Small intestine (tissue), 7 donors: Measurements from ENCODE around the gene KCTD6. TPM values are rescaled to one million over a fixed set of nuclear protein-coding genes. Genes with fewer than 3 reads are reported as not detected.
A peak's percentile ranks its signal among the peaks of the same experiment; 100 is the strongest.

Source experiments
- DNase-seq, 2 donors: peaks; one replicate each; pipeline versions ENCODE4 v3.0.0 to v3.0.0-alpha.2; 2013
- FAIRE-seq: peaks from 2 replicates; lab custom pipeline; 2012; peaks lifted over from hg19 to GRCh38; lab: Jason Lieb, UNC
- H3K27ac ChIP-seq, 3 donors: one replicate each; pipeline ENCODE4 v1.5.1; 2013; ENCODE audit warnings: low read length in 2 of 3, mild to moderate bottlenecking in 2 of 3, control low read depth in 1 of 3, inconsistent platforms in 1 of 3, low read depth in 1 of 3, moderate library complexity in 1 of 3
- H3K27me3 ChIP-seq, 3 donors: one replicate each; pipeline ENCODE4 v1.6.1; 2013; ENCODE audit warnings: low read length in 3 of 3, inconsistent platforms in 1 of 3; ENCODE audit not compliant: control insufficient read depth in 3 of 3, insufficient read depth in 3 of 3
- H3K36me3 ChIP-seq, 3 donors: one replicate each; pipeline ENCODE4 v1.6.1; 2013; ENCODE audit warnings: low read length in 3 of 3, inconsistent platforms in 1 of 3, low read depth in 1 of 3, mild to moderate bottlenecking in 1 of 3, moderate library complexity in 1 of 3; ENCODE audit not compliant: control insufficient read depth in 3 of 3, insufficient read depth in 2 of 3
- H3K4me1 ChIP-seq, 3 donors: one replicate each; pipeline ENCODE4 v1.6.1; 2013; ENCODE audit warnings: low read length in 2 of 3, inconsistent platforms in 1 of 3, low read depth in 1 of 3, mild to moderate bottlenecking in 1 of 3, moderate library complexity in 1 of 3; ENCODE audit not compliant: control insufficient read depth in 3 of 3, insufficient read depth in 2 of 3
- H3K4me3 ChIP-seq, 3 donors: one replicate each; pipeline ENCODE4 v1.5.1; 2013; ENCODE audit warnings: low read length in 3 of 3, control low read depth in 1 of 3, inconsistent platforms in 1 of 3, low read depth in 1 of 3, mild to moderate bottlenecking in 1 of 3, moderate library complexity in 1 of 3
- H3K9me3 ChIP-seq, 2 donors: one replicate each; pipeline ENCODE4 v1.6.1; 2013; ENCODE audit warnings: low read depth in 1 of 2, low read length in 1 of 2; ENCODE audit not compliant: control insufficient read depth in 2 of 2, insufficient read depth in 1 of 2
- WGBS, 3 donors: extraction: QIAGEN DNeasy Blood & Tissue Kit; methylation state at CpG; one replicate each; pipeline ENCODE4 v1.1.7; 2013; 5-methylcytosine and 5-hydroxymethylcytosine counted together
- polyA plus RNA-seq, 4 donors: library from polyadenylated mRNA; stranded (reverse) in 3 of 4; unstranded in 1 of 4; fragments of 200-250 nt in 3 of 4; fragments of 120-200 nt in 1 of 4; gene quantifications; one replicate each; pipeline versions ENCODE4 v1.2.1 to v1.2.3, GENCODE V29; 2013
- donor health status: healthy with polysubstance abuse.
- donor health status: control.
- donor health status: control.
- donor health status: Bipolar disorder and iron deficiency.
- donor health status: healthy.

Gene KCTD6
- polyA plus RNA-seq, 4 donors = 2.4 to 22.6 (median 4.7) TPM

DNA sequence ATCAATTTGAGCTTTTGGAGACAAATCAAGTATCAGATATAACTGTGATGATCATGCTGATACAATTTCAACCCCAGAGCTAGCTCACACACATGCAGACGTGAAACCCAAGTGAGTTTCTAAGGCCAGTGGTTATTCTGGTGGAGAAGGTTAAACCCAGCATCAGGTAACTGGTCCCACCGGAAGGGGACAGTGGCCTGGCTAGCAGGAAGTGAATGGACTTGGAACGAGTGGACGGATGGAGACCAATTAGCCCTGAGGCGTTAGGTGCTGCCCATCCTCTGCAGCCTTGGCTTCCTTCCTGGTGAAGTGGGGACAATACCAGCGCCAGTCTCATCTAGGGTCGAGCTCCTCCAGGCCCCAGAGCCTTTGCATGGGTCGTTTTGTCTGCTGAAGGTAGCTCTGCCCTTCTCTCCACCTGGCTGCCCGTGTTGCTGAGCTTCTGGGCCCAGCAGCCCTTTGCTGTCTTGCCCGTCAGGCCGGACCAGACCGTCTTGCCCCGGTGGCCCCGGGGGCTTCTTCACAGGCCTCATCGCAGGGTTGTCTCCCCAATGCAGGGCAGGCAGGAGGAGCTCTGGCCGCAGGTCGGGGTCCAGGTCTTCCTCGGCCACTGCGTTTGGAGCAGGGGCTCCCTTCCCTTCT is 915 bp upstream of the KCTD6 start:
- Histone ChIP-seq H3K4me3 (peak overlapping the region in 2 of 3 donors; percentile 49 to 97), H3K36me3 (no peaks in the 10 kb centered on the region), H3K9me3 (no peaks in the 10 kb centered on the region), H3K27ac (peak overlapping the region in 2 of 3 donors; percentile 51 to 52), H3K27me3 (no peaks in the 10 kb centered on the region), H3K4me1 (peaks cover 3 to 24% (median 7%) of the 10 kb centered on the region in 3 donors)
- DNase-seq (no peak), FAIRE-seq (no peak)
- 71 to 84% (median 75%) methylated on average over 19 of the region's 19 CpGs for WGBS, 3 donors

DNA sequence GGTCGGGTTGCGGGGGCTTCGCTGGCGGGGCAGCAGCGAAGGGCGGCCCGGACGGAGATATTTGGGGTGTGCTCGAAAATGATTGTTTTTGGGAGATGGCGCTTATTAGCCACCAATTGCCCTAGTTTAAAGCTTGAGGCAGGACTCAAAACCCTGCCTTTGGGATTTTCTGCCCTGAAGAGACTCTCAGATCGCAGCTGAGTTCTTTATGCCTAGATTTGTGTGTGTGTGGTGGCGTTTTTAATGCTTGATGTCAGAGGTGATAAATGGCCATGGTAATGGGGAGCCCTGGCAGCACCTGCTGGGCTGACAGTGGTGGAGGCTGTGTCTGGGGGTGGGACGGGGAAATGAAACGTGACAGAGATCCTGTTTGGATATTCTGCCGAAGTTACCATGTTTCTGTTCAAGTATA is 604 bp downstream of the KCTD6 start:
- FAIRE-seq = no peak
- peak overlapping the region in 2 of 3 donors; percentile 51 to 70 for H3K27ac ChIP-seq
- peaks cover 3 to 24% (median 7%) of the 10 kb centered on the region in 3 donors for H3K4me1 ChIP-seq

DNA sequence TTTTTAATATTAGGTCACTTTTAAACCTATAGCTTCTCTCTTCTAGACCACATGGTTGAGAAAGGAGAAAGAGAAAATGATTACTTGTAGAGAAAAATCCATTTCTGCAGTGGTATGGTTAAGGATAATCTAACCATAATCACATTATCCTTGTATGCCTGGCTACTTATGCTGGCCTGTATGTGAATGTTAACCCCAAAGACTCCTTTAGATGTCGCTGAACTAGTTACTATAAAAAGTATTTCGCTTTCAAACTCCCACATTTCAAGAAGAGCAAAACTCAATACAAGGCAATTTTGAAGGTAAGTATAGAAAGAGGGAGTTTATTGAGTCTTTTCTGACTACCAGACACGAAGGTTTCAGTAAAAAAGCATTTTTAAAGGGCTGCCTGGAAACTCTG is 2.2 kb downstream of the KCTD6 start:
- H3K4me1 ChIP-seq = peaks cover 3 to 21% (median 7%) of the 10 kb centered on the region in 3 donors
- peak overlapping the region in 1 of 3 donors; percentile 39 for H3K27ac ChIP-seq
- no peaks in the 10 kb centered on the region for H3K36me3 ChIP-seq
- no peak overlapping the region for H3K4me3 ChIP-seq
- WGBS, 3 donors = 55 to 65% (median 56%) methylated on average over 3 of the region's 3 CpGs
- H3K9me3 ChIP-seq = no peaks in the 10 kb centered on the region
- DNase-seq (no peak), FAIRE-seq (no peak)
- no peaks in the 10 kb centered on the region for H3K27me3 ChIP-seq

More for the DNA sequence above, 604 bp downstream of the KCTD6 start:
- H3K27me3 ChIP-seq = no peaks in the 10 kb centered on the region
- peak; percentile 25 to 42 for DNase-seq
- no peaks in the 10 kb centered on the region for H3K9me3 ChIP-seq
- WGBS, 3 donors = 0 to 1% (median 1%) methylated on average over 15 of the region's 15 CpGs
- peak overlapping the region; percentile 77 to 97 (median 89) for H3K4me3 ChIP-seq
- no peaks in the 10 kb centered on the region for H3K36me3 ChIP-seq

DNA sequence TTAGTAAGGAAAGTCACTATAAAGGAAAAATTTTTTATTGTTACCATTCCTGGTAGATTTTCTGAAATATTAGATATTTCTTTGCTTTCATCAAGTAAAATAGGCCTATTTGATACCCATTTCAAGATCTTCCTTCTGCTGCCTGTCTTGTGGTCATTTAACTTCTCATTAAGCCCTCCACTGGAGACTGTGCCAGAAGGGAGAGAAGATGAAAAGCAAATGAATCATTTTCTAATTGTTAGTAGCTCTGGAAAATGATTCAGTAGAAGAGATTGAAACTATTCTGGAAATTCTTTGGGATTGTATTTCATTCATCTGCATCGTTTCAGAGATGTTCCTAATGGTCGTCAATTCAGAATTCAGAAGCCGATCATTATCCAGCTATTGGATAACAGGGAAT is 3.2 kb downstream of the KCTD6 start:
- WGBS, 3 donors = 65 to 83% (median 80%) methylated on average over 3 of the region's 3 CpGs
- Histone ChIP-seq H3K9me3 (no peaks in the 10 kb centered on the region), H3K4me1 (peaks cover 3 to 19% (median 7%) of the 10 kb centered on the region in 3 donors), H3K27ac (no peak overlapping the region), H3K4me3 (no peak overlapping the region), H3K27me3 (no peaks in the 10 kb centered on the region), H3K36me3 (peaks cover 0 to 4% (median 0%) of the 10 kb centered on the region in 3 donors)
- FAIRE-seq = no peak
- DNase-seq = no peak

DNA sequence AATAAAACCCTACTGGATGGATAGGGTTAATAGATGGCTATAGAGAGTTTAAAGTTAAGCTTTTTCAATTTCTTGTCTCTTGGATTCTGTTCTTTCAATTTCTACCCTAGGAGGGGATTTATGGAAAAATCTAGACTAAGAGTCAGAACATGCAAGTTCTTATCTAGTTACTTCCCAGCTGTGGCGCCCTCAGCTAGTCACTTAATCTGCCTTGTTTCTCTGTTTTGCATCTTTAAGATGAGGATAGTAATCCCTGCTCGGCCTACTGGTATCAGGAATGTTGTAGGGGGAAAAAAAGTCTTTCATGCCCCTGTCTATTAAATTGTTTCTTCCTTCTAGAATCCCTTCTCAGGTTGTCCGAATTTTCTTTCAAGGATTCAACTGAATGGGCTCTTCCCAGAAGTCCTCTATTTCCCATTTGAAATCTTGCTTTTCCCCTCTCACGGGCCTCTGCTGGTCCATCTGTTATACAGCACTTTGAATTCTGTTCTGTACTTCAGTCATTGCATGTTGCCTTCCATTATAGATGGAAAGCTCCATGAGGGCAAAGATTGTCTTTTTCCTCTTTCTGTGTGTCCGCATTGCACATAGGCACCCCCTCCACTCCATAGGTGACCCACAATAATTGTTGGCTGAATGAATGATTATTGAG is 4.4 kb downstream of the KCTD6 start:
- no peak overlapping the region for H3K4me3 ChIP-seq
- WGBS, 3 donors = 86 to 96% (median 93%) methylated on average over 5 of the region's 5 CpGs
- no peak for FAIRE-seq
- H3K9me3 ChIP-seq = no peaks in the 10 kb centered on the region
- peaks cover 3 to 19% (median 6%) of the 10 kb centered on the region in 3 donors for H3K4me1 ChIP-seq
- H3K36me3 ChIP-seq = peaks cover 0 to 8% (median 5%) of the 10 kb centered on the region in 3 donors
- no peaks in the 10 kb centered on the region for H3K27me3 ChIP-seq
- H3K27ac ChIP-seq = no peak overlapping the region
- no peak for DNase-seq

DNA sequence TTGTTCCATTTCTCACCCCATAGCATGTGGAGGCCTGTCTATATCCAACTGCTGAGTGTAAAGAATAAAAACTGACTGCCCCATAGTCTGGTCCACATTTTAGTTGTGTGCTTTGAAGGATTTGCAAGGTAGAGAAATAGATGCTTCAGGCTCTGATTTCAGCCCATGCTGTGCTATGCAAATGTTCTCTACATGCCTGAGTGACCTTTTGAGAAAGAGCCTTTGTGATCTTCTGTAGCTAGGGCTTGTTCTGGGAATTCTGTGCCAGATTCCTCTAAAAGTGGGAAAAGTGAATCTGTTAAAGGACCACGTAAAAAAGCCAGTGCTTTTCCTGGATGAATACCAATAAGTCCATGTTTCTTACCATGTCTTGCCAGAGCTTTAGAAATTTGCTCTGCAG is 5.2 kb downstream of the KCTD6 start:
- H3K27me3 ChIP-seq = no peaks in the 10 kb centered on the region
- H3K4me1 ChIP-seq = peaks cover 3 to 19% (median 5%) of the 10 kb centered on the region in 3 donors
- H3K9me3 ChIP-seq = no peaks in the 10 kb centered on the region
- FAIRE-seq (no peak), DNase-seq (no peak)
- H3K27ac ChIP-seq = no peak overlapping the region
- H3K36me3 ChIP-seq = peaks cover 2 to 10% (median 8%) of the 10 kb centered on the region in 3 donors
- WGBS, 3 donors = 40 to 50% (median 48%) methylated on average over 1 of the region's 1 CpG
- H3K4me3 ChIP-seq = no peak overlapping the region

DNA sequence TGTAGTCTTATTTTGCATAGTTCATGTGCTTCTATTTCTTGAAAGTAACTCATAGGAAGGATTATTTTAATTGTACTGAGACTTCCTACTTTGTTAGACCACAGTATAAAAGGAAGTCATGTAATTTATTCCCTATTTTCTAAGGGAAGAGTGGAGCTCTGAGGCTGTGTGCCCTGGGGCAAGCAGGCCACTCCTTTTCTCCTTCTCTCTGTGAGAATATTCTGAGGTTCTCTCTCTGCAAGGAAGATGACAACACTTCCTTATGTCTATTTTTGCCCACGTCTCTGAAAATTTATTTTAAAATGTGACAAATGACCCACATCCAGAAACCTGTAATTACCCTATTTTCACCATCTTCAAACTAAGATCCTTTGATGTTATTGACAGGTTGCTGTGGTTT is 11.0 kb downstream of the KCTD6 start:
- FAIRE-seq = no peak
- H3K27ac ChIP-seq = no peak overlapping the region
- H3K27me3 ChIP-seq = no peaks in the 10 kb centered on the region
- peaks cover 2 to 24% (median 10%) of the 10 kb centered on the region in 3 donors for H3K36me3 ChIP-seq
- no peaks in the 10 kb centered on the region for H3K9me3 ChIP-seq
- no peaks in the 10 kb centered on the region for H3K4me1 ChIP-seq
- H3K4me3 ChIP-seq = no peak overlapping the region
- 45 to 70% (median 68%) methylated on average over 1 of the region's 1 CpG for WGBS, 3 donors
- DNase-seq = no peak

DNA sequence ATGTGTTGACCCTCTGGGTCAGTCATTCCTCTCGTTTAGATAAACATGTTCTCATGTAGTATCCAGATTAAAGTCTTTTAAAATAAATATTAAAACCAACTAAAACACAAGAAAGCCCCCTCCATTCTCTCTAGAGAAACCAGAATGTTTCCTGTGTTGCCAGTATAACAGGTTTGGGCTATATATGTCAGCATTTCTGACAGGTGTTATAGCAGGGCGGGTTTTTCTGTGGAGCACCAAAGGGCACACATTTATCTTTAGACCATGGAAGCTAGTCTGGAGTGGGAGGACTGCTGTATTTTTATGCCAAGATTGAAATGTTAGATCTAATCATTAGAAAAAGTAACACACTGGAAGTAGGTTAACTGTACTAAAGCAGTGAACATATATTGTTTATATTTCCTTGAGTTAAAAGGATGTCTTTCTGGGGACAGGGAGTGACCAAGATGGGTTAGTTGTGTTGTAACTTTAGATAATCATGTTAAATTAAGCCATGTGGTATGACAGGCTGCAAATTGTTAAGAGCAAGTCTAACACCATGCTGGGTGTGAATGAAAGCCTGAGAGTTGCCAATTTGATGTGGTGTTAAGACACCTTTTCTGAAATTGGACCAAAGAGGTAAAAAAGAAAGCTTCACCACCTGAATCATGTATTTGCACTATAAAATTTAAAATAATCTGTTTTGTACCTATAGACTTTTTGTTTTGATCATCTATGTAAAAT is 15.6 kb downstream of the KCTD6 start:
- Histone ChIP-seq H3K4me3 (no peak overlapping the region), H3K36me3 (peaks cover 4 to 26% (median 11%) of the 10 kb centered on the region in 3 donors), H3K9me3 (no peaks in the 10 kb centered on the region), H3K4me1 (no peaks in the 10 kb centered on the region), H3K27ac (no peak overlapping the region), H3K27me3 (no peaks in the 10 kb centered on the region)
- DNase-seq (no peak), FAIRE-seq (no peak)
- WGBS, 3 donors = 34 to 59% (median 55%) methylated on average over 2 of the region's 2 CpGs
